HFF-Myc (cell line): ENCODE measurements around the gene UBALD2.

Source experiments
- DNase-seq: peaks from one replicate; pipeline ENCODE4 v3.0.0-alpha.2; 2011; ENCODE audit warnings: low read depth; ENCODE audit errors: extremely low read depth
- H3K4me3 ChIP-seq: replicated peaks from 2 replicates; pipeline ENCODE4 v1.5.1; 2011; ENCODE audit warnings: low read depth, mild to moderate bottlenecking, control low read depth, low read length
- CTCF ChIP-seq: IDR thresholded peaks from 2 replicates; pipeline ENCODE4 v1.5.1; 2012; ENCODE audit warnings: mild to moderate bottlenecking, low read depth, low read length, control low read depth; ENCODE audit errors: missing control alignments

UBALD2 gene

DNA sequence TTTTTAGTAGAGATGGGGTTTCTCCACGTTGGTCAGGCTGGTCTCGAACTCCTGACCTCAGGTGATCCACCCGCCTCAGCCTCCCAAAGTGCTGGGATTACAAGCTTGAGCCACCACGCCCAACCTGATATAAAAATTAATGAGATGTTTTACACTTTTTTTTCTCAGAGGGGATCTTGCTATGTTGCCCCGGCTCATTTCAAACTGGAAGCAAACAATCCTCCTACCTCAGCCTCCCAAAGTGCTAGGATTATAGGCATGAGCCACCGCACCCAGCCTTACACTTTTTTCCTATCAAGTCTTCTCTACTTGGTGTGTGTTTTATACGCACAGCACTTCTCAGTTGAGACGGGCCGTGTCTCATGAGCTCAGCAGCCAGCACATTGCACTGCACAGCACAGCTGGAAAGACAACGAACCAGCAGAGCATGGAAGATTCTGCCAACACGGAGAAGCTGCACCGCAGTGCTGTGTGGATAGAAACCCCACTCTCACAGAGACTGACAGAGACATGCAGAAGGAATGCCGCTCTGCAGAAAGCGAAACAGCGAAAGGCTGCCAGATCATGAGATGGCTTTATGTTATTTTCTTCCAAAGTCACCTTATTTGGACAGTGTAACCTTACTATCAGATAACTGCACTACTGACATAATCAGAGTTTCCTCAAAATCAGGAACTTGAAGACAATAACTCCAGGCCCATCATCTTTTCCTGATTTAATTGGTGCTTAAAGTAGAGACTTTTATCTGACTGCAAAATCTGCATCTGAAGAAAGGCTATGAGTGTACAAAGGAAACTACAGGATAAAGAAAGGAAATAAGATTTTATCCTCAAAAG is 49.5 kb downstream of the UBALD2 start:
- no peak for DNase-seq
- TF ChIP-seq CTCF = no peak
- H3K4me3 ChIP-seq = no peak overlapping the region

DNA sequence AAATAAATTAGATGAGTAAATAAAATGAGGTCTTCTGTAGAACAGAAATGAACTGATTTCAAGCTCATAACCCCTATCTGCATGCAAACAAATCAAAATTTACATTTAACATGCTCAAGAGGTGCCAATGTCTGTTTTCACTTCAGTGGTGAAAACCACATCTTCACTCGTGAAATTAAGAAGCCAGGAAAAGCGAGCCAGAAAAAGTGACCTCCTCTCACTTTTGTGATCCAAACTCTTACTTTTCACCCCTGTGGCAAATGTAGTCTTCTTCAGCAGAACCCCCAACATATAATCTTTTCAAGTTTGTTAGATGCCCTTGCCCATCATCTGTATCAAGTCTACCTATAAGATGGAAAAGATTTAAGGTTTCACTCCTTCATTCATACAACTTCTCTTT is 52.4 kb downstream of the UBALD2 start:
- DNase-seq = no peak
- no peak for TF ChIP-seq CTCF
- H3K4me3 ChIP-seq = no peak overlapping the region

- DNase-seq = no peak
- H3K4me3 ChIP-seq = no peak overlapping the region
- TF ChIP-seq CTCF = no peak
Observed at GRCh38 chr17:76318586-76318985, 53.4 kb downstream of the UBALD2 start.
